ENCODE measurements around the gene RAP1GAP2. TPM values are rescaled to one million over a fixed set of nuclear protein-coding genes. Genes with fewer than 3 reads are reported as not detected.
"Not testable (repeated sequence)": the region's sequence is repeated elsewhere in the genome, so short reads cannot be mapped to it uniquely, and the experiment has no call there.

The RAP1GAP2 gene
- total RNA-seq, 1 experiment from 2014 or later: 3.8 TPM

DNA sequence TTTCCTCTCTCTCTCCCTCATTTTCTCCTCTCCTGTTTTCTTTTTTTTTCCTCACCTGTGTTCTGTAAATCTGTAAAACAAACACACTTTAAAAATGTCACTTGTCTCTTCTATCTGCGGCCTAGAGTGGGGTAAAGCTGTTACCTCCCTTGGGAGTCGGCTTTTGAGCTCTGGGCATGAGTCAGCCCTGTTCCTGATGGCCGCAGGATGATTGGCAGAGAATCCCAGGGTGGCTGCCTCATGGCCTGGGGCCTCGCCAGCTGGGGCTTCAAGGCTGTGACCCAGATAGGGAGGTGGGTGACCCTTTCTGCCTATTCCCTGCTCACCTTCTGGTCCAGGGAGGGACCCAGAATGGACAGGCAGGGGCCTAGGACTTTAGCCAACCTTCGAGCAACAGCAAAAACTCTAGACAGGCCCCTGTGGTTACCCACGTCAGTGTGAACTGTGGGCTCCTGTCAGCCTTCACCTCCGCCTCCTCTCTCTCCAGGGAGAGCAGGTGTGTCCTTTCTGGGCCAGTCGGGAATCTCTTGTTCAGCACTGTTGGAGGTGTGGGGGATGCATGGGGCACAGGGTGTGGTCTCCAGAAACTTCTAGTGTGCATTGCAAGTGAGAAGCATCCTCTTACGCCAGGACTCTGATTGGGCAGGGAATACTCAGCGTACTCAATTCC is 87.4 kb downstream of the RAP1GAP2 start:
- DNase-seq (ENCODE audit: low read depth): peak; percentile 77

DNA sequence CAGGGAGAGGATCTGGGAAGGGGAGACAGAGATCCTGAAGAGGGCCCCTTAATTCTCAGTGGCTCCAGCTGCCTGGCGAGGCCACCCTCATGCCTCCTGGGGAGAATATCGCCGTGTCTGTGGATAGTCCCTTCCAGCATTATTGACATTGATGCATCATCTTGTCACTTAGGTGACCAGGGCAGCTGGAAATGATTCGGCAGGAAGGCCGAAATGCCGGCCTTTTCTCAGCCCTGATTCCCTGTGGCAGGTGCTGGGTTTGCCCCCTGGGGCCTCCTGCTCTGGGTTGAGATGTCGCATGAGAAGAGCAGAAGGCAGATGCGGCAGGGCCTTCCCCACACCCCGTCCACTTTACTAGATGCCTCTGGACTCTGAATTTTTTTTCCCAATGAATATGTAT is 89.5 kb downstream of the RAP1GAP2 start:
- no peak for DNase-seq (ENCODE audit: low read depth)

DNA sequence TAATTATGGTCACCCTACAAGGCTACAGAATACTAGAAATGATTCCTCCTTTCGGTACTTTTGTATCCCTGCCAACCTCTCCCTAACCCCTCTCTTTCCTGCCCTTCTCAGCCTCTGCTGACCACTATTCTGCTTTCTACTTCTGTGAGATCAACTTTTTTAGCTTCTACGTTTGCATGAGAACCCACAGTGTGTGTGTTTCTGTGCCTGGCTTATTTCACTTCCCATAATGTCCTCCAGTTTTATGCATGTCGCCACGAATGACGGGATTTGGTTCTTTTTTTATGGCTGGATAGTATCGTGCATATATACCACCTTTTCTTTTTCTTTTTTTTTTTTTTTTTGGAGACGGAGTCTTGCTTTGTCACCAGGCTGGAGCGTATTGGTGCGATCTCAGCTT is 92.1 kb downstream of the RAP1GAP2 start:
- no peak for DNase-seq (ENCODE audit: low read depth)

DNA sequence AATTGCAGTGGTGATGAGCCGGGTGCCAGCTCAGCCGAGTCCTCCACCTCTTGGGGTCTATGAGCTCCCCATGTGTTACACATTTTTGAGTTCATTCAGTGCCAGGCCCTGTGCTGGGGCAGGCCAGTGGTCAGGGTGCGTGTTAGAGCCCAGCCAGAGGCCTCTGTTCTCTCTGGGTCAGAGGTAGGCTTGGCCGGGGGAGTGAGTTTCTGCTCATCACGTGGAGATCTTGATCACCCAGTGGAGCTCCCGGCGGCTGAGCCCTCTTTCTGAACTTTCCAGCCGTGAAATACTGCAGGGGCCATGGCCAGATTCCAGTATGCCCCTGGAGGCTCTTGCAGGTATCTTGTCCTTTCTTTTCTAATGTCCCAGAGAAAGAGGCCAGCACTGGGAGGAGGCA is 93.0 kb downstream of the RAP1GAP2 start:
- DNase-seq (ENCODE audit: low read depth): no peak

DNA sequence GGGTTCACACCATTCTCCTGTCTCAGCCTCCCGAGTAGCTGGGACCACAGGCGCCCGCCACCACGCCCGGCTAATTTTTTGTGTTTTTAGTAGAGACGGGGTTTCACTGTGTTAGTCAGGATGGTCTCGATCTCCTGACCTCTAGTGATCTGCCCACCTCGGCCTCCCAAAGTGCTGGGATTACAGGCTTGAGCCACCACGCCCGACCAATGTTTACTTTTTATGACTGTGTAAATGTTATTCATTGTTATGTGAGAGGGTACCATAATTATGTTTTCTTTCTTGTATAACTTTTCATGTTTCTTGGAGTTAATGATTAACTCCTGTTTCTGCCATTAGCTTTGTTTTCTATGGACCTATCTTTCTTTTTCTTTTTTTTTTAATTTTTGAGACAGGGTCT is 94.5 kb downstream of the RAP1GAP2 start:
- not testable (repeated sequence) for DNase-seq (ENCODE audit: low read depth)

DNA sequence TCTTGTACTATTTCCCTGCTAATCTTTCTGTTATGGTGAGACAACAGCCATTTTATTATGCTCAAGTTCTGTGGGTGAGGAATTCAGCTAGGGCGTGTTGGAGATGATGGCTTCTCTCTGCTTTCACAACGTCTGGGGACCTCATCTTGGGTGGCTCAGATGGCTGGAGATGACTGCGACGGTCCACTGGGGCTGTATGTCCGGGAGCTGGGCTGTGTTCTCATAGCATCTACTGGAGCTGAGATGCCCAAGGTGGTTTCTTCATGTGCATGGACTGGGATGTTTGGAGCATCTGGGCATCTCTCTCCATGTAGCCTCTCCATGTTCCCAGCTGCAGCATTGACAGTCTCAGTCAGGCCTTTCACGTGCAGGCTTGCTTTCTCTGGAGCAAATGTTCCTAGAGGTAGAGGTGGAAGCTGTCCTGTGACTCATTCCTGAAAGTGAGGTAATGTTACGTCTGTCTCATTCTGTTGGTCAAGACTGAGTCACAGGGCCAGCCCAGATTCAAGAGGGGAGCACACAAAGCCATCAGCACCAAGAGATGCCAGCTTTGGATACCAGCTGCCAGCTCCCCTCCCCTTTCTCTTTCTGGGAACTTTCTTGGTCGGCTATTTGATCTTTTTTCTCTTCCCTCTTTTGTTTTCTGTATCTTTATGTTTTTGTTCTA is 96.2 kb downstream of the RAP1GAP2 start:
- peak; percentile 95 for DNase-seq (ENCODE audit: low read depth)

DNA sequence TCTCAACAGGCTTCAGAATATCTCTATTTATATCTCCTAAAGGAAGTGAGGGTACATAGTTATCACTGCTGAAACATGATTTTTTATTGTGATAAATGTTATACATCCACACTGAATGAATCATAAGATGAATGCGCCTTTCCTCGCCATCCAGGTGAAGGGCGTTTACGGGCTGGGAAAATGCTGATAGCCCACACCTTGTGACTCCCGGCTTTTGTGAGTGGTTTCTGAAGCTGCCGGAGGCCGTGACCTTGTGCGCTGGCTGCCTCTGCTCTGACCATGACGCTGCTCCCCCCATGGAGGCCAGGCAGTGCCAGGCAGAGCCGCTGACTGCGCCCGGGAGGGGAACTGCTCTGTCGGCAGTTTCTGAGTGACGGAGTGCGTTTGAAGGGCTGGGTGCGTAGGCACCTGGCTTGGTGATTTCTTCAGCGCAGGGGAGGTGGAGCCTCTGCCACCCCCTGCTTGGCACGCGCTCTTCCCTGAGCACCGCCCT is 97.2 kb downstream of the RAP1GAP2 start:
- DNase-seq (ENCODE audit: low read depth): no peak

DNA sequence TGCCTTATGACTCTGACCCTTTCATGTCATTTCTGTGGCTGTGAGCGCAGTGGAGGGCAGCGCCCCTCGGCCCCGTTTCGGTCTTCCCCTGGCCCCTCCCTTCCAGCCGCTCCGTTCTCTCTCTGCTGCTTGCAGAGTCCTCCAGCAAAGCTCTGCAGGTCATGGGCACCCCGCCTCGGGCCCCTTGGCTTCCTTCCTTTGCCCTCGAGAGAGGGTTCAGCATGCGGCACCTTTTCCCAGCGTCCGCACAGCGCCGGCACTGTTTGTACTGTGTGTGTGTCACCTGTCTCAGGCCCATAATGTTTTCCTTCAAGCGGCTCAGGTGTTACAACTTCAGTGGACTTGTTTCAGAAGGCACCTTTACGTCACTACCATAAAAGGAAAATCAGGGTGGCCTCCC is 98.5 kb downstream of the RAP1GAP2 start:
- DNase-seq (ENCODE audit: low read depth): no peak

DNA sequence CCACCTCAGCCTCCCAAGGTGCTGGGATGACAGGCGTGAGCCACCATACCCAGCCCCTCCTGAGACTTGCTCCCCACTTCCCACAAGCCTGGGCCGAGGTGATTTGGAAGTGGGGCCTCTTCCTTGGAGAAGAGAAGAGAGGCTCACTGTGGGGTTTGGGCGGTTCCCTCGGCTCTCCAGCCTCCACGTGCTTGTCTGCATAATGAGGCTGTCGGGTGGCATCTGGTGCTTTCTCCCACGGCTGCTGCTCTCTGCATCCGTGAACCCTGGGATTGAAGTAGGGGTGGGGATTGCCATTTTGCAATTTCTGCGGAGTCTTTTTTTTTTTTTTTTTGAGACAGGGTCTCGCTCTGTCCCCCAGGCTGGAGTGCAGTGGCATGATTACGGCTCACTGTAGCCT is 101.4 kb downstream of the RAP1GAP2 start:
- DNase-seq (ENCODE audit: low read depth): no peak

DNA sequence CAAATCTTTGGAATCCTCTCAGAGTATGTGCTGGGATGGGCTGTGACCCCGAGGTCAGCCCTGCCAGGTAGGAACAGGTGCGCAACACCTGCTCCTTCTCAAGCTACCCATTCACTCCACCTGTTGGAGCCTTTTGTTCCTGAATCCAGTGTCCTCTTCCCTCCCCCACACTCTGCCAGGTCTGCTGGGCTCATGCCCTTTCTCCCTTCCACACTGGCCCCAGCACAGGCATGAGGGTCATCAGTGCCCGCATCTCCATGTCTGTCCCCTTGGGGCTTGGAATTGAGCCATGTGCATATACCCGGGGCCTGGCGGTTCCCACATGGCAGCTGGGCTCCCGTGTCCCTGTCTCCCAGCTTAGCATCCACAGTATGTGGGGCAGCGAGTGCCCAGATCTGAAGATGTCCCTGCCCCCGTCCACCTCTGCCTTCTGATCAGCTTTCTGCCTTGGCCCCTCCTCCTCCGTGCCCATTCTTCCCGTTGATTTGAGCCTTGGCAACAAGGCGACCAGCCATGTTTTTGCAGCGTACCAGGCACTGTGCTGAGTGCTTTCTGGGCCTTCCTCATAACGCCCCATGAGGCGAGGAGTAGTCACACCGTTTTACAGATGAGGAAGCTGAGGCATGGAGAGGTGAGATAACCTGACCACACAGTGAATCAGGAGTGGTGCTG is 102.2 kb downstream of the RAP1GAP2 start:
- DNase-seq (ENCODE audit: low read depth): no peak

DNA sequence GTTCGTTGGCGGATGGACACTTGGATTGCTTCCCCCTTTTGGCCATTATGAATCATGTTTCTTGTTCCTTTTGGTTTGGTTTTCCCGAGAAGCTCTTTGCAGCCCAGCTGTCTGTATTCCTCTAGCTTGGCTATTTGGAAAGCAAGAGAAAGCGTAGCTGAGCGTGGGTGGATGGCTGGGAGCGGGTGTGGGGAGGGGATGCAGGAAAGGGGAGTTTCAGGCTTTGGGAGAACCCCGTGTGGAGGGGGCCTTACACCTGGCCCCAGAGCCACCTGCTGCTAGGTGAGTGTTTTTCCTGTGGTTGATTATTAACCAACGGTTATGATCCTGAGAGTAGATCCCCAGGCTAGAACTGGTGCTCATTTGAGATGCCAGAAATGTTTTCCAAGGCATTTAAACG is 103.7 kb downstream of the RAP1GAP2 start:
- DNase-seq (ENCODE audit: low read depth): no peak

DNA sequence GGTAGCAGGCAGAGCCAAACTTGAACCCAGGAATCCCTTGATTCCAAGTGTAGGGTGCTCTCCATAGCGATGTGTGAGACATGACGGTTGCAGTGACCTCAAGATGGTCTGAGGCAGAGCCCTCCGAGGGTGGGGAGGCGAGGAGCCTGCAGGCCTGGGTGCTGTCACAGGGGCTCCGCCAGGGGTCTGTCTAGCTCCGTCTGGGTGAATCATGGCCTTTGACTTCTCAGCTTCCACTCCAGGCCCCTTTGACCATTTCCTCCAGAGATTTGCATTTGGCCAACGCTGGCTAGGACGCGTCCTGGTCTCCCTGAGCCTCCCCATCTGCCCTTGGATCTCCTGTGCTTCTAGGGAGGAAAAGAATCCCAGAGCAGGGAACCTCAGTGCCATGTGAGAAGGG is 104.6 kb downstream of the RAP1GAP2 start:
- no peak for DNase-seq (ENCODE audit: low read depth)

DNA sequence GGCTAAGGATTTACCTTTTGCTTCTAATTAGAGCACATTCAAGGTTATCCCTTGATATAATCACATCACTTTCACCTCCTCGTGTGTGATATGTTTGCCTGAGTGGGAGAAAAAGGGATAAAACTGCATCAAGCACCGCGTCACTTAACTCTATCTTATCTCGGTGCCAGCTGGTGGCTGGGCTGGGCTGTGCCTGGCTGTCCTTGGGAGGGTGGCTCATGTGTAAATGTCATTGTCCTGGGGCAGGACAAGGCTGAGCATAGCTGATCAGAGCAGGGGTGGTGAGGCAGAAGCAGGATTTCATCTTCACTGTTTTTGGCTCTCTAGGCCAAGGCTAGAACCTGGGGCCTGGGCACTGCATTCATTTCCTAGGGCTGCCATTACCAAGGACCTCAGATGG is 105.3 kb downstream of the RAP1GAP2 start:
- no peak for DNase-seq (ENCODE audit: low read depth)

DNA sequence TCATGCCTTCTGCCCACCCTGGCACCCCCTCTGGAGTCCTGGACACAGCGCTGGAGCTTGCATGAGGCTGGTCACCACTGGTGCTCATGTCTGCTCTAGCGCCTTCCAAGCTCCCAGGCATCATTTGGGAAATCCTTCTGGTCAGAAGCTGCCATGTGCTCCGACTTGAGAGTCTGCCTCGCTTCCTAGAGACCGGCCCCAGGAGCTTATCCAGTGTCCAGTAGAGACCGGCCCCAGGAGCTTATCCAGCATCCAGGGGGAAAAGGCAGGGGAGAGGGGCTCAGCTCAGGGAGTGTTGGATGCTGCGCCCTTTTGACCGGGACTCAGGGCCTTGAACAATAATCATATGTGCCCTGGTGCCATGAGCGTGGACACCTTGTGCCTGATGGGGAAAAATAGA is 106.3 kb downstream of the RAP1GAP2 start:
- no peak for DNase-seq (ENCODE audit: low read depth)

DNA sequence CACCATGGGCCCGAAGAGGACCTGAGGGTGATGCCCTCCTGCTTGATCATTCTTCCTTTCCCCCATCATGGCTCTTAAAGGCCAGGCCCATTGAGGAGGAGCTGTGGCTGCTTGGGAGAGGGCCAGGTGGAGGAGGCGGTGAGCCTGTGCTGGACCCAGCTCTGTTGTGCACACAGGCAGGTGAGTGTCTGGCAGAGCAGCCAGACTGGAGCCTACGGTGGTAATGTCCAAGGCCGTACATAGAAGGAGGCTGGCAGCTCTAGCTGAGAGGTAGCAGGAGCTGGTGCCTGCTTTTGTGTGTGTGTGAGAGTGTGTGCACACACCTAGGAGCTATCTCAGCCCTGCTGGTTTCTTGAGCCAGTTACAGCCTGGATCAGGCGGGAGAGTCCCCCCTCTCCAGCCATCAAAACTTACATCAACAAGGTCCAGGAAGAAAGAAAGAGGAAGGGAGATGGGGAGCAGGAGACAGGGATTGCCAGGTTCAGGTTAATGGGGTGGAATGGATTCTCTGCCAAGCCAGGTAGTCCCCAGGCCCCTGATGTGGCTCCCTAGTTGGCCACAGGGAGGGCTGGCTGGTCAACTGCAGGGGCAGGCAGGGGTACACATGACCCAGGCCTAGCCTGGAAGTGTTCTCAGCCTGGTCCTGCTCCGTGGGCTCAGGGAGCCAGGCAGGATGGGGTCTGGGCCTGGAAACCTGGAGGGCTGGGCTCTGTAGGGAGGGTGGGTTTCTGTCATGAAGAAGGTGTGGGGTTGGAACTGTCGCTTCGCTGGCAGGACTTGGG is 107.1 kb downstream of the RAP1GAP2 start:
- no peak for DNase-seq (ENCODE audit: low read depth)

DNA sequence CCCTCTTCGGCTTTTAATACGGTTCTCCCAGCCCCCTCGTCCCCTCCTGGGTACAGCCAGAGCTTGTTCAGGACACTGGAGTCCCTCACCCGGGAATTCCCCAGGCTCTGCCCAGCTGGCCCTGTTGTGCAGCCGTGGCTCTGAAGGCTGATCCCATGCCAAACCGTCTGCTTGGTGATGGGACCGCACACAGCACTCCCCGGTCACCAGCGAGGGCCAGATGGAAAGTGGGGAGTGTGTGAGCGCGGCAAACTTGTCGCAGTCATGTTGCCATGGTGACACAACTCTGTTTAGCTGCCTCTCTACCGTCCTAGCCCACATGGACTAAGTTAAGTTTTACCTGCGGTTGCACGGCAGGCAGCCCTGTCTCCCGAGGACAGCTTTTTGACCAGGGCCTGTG is 107.9 kb downstream of the RAP1GAP2 start:
- DNase-seq (ENCODE audit: low read depth): peak; percentile 66

DNA sequence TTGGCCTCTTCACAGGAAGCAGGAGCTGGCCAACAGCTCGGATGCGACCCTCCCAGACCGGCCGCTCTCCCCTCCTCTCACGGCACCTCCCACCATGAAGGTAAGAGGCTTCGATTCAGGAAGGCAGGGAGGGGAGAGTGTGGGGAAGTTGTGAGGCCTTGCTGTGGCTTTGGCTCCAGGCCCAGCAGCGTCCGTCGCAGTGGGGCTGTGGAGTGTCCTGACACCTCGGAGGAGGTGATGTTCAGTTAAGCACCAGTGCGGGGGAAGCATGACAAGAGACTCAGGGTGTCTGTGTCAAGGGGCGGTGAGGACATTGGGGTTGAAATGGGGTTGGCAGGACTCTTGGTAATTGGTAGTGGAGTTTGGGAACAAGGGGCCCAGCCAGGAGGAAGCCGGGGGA is 109.0 kb downstream of the RAP1GAP2 start:
- DNase-seq (ENCODE audit: low read depth): no peak

DNA sequence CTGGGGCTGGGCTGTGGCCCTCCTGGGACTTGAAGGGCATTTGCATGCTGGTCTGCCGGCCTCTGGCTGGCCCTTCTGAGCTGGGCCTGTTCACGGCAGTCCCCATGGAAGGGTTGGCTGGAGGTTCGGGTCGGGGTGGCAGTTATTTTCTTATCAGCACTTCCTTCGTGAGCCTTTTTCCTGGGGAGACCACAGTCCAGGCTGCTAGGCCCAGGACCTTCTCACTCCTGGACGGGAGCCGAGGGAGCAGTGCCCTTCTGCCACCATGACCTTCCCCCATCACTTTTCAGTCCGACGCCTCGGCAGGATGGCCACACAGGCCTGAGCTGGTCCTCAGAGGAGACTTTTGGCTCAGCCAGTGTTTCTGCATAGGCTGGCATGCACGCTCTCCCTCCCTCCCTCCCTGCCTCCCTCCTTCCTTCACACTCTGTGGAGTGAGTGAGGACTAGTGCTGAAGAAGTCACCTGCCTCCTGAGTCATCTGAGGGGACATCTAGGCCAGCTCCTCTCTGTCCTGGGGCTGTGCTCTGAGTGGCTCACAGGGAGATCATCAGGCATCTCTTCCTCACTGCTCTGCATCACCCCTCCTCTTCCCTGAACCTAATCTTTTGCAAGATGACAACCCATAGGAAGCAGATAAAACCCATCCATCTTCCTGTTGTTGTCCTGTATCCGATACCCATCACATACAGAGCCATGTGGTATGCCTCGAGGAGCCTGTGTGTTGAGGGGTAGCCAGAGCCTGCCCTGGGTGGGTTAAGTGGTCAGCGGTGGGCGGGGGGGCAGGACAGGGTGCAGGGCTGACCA is 109.7 kb downstream of the RAP1GAP2 start:
- DNase-seq (ENCODE audit: low read depth): no peak

DNA sequence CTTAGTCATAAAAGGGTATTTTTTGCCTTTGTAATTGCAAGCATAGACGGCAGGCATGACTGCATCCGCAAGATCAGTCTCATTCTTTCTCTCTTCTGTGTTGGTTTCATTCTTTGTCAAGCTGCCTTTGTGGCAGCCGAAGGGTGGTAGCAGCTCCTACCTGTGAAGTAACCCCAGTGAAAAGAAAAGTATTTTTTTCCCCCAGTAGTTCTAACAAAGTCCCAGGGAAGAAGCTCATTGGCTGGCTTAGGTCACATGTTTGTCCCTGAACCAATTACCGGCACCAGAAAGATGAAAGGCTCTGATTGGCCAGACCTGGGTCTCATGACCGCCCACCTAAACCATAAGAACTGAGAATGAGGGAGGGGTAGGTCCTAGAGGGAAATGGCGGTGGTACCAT is 110.7 kb downstream of the RAP1GAP2 start:
- no peak for DNase-seq (ENCODE audit: low read depth)

DNA sequence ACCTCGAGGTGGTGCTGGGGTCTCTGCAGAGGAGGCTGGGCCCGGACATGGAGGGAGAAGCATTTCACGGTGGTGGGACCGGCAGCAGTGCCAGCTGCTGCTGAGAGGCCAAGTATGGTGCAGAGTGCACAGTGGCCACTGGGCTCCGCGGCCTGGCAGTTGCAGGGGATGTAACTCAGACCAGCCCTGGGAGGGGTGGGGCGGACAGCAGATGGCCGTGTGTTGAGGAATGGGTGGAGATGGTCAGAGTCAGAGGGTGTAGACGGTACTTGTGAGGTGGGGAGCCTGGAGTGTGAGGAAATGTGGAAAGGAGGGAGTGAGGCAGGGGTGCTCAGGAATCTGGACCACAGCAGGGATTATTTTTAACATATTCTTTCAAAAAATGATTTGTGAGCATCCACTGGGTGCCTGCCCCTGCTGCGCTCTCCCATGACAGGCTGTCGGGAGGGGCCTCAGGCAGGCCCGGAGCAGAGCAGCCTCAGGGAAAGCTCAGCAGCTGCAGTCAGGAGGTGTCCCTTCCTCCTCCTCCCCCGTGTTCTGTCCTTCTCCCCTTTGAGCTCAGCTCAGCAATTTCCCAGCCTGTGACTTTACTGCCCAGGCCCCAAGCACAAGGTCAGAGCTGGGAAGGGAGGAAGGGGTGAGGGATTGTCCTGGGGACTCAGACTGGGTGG is 113.1 kb downstream of the RAP1GAP2 start:
- DNase-seq (ENCODE audit: low read depth): no peak

DNA sequence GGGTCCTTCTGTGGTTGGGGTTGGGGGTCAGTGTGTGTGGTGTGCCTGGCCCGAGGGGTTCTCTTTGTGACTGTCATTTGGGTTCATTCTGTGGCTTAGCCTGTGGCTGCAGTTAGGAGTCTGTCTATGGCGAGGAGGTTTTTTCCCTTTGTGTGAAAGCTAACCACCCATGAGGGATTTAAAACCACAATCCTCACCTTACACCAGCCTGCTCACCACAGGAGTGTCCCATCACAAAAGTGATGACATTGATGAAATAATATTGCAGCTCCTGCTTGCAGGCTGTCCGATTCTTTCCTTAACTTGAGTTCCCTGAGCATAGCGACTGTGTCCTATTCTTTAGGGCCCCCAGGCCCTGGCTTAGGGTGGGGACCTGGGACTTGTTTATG is 113.6 kb downstream of the RAP1GAP2 start:
- peak; percentile 41 for DNase-seq (ENCODE audit: low read depth)
